HG03439 (cell line): Measurements from ENCODE around the gene ADGRV1.
"Not testable (repeated sequence)": the region's sequence is repeated elsewhere in the genome, so short reads cannot be mapped to it uniquely, and the experiment has no call there.

Experiments
- ATAC-seq: cut with Tn5 transposase; IDR thresholded peaks from one replicate; pipeline ENCODE4 v1.9.1; 2021; ENCODE audit warnings: mild to moderate bottlenecking, moderate library complexity; ENCODE audit not compliant: unreplicated experiment

Gene ADGRV1

GRCh38 chr5:90550963-90551362, 7.6 kb upstream of the ADGRV1 start:
- no peak for ATAC-seq

GRCh38 chr5:90551376-90551775, 7.2 kb upstream of the ADGRV1 start:
- no peak for ATAC-seq

GRCh38 chr5:90553711-90554110, 4.9 kb upstream of the ADGRV1 start:
- ATAC-seq, result no peak

GRCh38 chr5:90554358-90555006, 4.1 kb upstream of the ADGRV1 start:
- ATAC-seq, result no peak

GRCh38 chr5:90555666-90556065, 2.9 kb upstream of the ADGRV1 start:
- no peak for ATAC-seq

- ATAC-seq, result no peak
These were observed 1.2 kb upstream of the ADGRV1 start for GRCh38 chr5:90557391-90557790.

- no peak for ATAC-seq
These were observed 726 bp upstream of the ADGRV1 start for GRCh38 chr5:90557871-90558270.

GRCh38 chr5:90560771-90561170, 2.2 kb downstream of the ADGRV1 start:
- no peak for ATAC-seq

GRCh38 chr5:90561766-90562165, 3.2 kb downstream of the ADGRV1 start:
- ATAC-seq, result no peak

GRCh38 chr5:90562341-90562740, 3.7 kb downstream of the ADGRV1 start:
- no peak for ATAC-seq

- no peak for ATAC-seq
These were observed 4.5 kb downstream of the ADGRV1 start for GRCh38 chr5:90563108-90563507.

GRCh38 chr5:90565491-90565890, 6.9 kb downstream of the ADGRV1 start:
- ATAC-seq, result no peak

GRCh38 chr5:90569084-90569483, 10.5 kb downstream of the ADGRV1 start:
- no peak for ATAC-seq

GRCh38 chr5:90570034-90570433, 11.4 kb downstream of the ADGRV1 start:
- ATAC-seq, result no peak

- no peak for ATAC-seq
These were observed 12.7 kb downstream of the ADGRV1 start for GRCh38 chr5:90571147-90571773.

GRCh38 chr5:90575712-90576111, 17.1 kb downstream of the ADGRV1 start:
- no peak for ATAC-seq

GRCh38 chr5:90576566-90576965, 18.0 kb downstream of the ADGRV1 start:
- not testable (repeated sequence) for ATAC-seq

- ATAC-seq, result not testable (repeated sequence)
These were observed 21.3 kb downstream of the ADGRV1 start for GRCh38 chr5:90579905-90580304.

GRCh38 chr5:90581956-90582355, 23.4 kb downstream of the ADGRV1 start:
- no peak for ATAC-seq

GRCh38 chr5:90585337-90585986, 26.9 kb downstream of the ADGRV1 start:
- no peak for ATAC-seq

- ATAC-seq, result no peak
These were observed 27.9 kb downstream of the ADGRV1 start for GRCh38 chr5:90586469-90586868.

- ATAC-seq, result no peak
These were observed 31.6 kb downstream of the ADGRV1 start for GRCh38 chr5:90590170-90590569.
